Measurements from ENCODE around the gene ADPRHL1.

Gene ADPRHL1

DNA sequence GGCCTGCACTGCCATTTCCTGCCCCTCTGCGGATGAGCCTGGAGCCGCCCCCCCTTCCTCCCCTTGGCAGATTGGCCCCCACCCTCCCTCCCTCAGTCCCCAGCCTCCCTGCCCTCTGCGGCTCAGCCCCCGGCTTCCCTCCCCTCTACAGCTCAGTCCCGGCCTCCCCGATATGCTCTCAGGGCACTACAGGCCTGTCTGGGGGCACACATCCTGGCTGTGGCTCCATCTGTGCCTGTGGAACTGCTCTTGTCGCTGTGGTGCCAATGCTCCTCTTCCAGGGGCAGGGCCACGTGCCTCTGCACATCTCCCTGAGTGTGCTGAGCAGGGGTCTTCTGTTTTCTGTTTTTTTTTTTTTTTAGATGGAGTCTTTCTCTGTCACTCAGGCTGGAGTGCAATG lies 39.0 kb downstream of the ADPRHL1 start:
- DNase-seq, result no peak

DNA sequence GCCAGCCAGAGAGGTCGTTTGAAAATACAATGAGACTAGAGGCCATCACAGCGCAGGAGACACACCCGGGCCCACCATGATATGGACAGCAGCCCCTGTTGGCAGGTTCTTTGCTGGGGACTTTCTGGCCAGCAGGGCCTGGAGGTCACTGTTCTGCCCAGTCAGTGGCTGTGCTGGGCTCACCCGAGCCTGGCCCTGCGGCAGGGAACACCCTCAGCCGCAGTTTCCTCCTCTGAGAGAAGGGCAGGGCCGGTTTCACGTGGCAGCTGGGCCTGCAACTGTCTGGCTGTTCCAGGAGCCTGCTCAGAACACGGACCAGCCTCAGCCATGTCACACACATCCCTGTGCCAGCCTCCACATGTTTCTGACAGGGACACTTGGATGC lies 39.4 kb downstream of the ADPRHL1 start:
- no peak for DNase-seq

DNA sequence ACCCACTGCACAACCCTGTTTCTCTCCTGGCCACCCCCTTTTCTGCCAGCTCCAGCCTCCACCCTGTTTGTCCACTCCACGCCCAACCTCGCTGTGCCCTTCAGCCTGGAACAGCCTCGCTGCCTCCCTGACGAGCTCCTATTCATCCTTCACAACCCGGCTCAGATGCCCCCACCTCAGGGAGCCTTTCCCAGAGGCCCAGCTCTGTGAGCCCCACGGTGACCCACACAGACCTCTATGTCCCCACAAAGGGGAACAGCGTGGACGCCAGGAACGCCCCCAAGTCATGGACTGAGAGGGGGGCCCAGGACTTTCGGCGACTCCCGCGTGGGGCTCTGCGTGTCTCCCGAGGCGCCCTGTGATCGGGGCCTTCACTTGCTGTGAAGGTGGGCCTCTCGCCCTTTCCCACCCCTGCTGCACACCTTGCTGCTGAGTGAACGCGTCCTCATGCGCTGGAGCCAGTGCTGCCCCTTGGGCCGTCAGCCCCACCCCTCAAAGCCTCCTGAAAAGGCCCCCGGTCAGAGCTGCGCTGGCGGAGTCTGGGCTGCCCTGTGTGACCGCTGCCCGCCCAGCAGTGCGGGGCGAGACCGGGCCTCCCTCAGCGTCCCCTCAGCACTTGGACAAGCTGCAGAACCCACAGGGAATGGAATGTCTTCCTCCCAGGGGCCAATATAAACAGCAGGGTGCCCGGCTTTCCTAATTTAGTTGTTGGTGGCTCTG lies 40.0 kb downstream of the ADPRHL1 start:
- DNase-seq, result no peak

DNA sequence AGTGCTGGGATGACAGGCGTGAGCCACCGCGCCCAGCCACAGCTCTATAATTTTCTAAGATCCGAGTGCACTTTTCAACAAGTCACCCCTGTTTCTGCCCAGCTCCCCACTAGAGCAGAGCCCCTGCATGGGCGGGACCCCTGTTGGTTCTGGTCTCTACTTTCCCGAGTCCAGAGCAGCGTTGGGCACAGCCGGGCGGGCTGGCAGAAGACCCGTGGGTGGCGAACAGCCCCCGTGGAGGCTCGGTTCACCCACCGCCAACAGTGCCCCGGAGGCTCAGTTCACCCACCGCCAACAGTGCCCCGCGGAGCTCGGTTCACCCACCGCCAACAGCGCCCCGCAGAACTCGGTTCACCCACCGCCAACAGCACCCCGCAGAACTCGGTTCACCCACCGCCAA lies 40.8 kb downstream of the ADPRHL1 start:
- DNase-seq, result no peak

DNA sequence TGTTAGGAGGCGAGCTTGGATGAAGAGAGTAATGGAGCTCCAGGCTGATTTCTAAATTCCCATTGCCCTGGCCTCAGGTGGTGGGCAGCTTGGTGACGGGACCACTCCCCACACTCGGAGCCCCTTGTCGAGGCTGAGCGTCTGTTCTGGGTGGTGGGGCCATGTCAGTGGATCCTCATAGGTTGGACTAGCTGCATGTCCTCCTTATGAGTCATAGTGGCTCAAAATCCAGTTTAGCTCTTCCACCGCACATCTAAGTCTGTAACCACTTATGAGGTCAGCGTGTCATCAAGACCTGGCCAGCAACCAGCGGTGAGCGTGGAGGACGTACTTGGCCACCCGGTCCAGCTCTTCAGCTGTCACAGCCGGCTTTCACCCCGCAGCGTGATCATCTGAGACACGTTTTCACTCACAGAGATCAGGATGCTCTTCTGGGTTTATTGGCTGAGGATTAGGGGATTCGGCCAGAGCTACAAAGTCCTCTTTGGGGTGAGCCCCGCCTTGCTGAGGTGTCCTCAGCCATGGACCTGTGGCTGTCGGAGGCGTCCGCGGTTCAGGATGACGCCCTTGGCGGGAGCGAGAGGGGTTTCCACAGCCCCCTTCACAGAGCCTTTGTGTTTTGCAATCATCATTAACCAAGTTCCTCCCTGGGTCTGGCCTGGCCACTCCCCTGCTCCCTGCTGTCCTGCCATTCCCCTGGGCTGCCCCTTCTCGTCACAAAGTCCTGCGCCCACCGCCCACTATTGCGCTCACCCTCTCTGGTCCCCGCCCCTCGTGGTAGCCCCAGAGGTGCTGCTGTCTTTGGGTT lies 41.9 kb downstream of the ADPRHL1 start:
- DNase-seq, result no peak

DNA sequence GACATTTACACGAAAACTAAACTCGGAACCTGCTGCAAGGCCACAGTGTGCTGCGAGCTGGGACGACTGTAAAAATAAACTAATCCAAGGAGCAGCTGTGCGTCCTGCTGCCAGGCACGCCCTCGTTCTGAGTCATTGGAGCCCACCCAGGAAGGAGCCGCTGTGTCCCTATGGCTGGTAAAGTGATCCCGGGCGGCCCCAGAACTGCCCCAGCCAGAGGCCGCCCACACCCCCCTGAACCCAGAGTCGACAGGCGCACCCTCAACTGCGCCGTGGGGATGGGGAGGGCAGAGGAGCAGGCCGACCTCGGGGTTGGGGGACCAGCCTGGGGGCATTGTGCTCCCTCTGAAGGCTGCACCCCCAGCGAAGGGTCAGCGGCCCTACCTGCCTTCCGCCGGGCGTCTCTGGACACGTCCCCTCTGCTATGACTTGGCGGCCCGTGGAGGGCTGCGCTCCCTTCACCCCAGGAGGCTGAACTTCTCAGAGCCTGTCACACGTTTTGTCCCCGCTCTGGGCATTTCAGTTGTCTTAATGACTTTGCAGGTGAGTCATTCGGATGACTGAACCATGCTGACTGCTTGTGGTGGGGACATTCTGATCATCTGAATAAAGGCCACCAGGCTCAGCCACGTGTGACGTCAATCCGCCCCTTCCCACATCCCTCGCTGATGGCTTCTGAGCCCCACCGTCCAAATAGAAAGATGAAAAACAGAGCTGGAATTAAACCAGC lies 42.7 kb downstream of the ADPRHL1 start:
- no peak for DNase-seq

DNA sequence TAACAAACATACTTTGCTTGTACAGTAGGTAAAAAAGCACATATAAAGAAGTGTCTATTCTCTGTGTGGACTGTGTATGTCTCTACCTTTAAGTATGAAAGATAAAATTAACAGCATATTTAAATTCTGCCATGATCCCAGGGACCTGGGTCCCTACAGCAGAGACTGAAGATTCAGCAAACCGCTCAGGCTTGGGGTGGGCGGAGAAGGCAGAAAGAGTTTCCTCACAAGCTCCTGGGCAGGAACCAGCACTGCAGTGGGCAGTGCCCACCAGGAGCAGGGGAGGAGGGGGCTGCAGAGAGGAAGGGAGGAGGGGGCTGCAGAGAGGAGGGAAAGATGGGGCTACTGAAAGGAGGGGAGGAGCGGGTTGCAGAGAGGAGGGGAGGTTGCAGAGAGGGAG lies 44.7 kb downstream of the ADPRHL1 start:
- no peak for DNase-seq

DNA sequence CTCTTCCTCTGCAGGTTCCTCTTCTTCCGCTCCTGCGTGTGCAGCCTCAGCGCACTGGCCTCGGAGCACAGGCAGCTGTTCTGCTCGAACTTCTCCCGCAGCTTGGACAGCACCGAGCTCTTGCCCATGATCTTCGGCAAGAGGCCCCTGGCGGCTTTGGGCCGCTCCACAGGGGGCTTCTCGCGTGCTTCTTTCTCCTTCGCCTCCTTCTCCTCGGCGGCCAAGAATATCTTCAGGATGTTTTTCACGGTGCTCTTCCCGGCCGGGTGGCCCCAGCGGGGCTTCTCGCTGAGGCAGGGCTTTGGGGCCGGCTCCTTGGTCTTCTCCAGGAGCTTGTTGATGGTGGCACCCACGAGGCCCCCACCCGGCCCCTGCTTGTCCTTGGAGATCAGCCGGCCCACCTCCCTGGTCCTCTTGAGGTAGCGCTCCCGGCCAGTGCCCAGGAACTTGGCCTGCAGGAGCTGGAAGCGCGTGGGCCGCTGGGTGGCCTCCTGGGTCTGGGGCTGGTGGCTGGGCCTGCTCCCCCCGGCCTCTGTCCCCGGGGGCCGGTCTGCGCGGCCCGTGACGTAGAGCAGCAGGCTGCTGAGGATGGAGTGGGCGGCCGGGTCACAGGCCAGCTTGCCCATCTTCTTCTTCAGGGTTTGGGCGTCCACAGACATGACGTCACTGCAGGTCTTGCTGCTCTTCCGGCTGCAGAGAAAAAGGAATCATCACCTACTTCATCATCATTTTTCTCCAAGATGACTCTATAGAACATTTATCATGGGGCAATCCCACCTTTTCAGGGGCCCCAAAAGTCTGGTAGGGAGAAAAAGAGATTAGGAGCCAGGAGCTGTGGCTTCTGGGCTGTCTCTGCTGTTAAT lies 45.5 kb downstream of the ADPRHL1 start:
- DNase-seq, result no peak

DNA sequence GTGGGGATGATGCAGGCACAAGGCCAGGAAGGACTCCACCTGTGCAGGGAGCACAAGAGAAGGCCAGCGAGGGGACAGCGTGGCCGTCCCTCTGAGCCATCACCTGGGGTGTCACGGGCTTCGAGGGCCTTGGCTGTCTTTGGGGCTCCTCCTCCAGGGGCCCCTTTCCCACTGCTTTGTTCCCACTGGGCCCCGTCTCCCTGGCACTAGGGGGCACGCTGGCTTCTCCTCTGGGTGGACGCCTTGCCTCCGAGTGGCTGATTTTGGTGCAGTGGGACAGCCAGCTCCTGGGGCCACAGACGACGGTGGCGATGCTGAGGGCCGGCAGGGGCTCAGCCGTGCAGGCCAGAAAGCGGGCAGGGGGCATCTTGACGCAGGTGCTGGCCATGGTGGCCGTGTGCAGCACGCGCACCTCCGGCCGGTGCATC lies 46.2 kb downstream of the ADPRHL1 start:
- no peak for DNase-seq

DNA sequence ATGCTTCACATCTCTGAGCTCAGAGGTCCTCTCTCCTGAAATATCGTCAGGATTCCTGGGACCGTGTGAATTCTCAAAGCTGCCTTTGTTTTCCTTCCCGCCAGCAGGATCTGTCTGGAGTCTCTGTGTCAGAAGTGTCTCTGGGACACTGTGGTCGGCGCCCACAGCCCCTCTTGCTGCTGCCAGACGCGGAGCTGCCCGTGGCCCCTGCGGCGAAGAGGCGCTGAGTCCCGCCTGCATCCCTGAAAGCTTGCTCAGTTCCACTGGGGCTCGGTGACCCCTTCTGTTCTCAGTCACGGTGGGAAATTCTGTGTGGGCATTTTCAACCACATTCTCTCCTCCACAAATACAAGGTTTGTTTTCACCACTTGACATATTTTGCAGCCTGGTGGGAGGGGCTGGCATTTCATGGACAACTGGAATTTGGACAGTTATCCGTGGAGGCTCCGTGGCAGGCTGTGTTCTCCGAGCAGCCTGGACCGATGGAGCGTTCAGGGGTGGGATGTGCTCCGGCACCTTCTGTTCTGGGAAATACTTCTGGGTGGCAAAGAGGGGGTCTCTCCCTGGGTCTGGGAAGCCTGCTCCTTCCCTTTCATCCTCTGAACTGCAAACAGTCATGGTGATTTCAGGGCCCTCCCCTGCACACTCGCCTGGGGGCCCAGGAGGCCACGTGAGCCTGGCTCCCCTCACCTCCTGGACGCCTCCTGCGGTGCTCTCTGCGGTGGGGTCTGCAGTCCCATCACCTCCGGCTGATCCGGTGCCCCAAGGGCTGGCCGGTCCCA lies 46.8 kb downstream of the ADPRHL1 start:
- DNase-seq, result no peak

DNA sequence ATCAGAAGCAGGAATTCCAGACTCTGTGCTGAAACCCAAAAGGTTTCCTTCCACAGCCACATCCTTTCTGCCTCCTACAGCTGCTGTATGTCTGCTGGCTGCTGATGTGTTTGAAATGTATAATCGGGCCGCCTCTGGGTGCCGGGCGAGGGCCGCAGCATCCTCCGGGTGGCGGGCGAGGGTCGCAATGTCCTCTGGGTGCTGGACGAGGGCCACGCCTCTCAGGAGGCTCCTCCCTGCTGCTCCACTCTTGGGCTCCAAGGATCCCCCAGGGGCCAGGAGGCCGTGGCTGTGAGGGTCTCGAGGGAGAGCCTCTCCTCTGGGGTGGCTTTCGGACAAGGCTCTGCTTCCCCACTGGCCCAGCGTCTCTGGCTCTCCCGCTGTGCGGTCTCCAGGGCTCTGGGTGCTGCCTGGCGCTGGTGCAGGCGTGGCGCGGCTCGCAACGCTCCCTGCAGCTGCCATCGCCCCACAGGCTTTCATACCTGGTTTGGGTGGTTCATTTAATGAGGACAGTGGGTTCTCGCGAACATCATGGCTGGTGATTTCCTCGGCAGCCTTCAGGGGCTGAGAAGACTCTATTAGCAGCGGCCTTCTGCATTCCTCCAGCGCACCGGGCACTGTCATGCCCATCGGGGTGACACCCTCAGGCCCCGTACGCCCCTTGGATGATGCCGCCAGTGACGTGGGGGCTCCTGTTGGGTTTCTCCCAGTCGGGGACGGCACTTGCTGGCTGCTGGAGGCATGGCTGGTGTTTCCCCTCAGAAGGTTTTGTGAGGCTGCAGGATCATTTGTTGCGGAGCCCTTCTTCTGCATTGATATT lies 47.6 kb downstream of the ADPRHL1 start:
- no peak for DNase-seq

DNA sequence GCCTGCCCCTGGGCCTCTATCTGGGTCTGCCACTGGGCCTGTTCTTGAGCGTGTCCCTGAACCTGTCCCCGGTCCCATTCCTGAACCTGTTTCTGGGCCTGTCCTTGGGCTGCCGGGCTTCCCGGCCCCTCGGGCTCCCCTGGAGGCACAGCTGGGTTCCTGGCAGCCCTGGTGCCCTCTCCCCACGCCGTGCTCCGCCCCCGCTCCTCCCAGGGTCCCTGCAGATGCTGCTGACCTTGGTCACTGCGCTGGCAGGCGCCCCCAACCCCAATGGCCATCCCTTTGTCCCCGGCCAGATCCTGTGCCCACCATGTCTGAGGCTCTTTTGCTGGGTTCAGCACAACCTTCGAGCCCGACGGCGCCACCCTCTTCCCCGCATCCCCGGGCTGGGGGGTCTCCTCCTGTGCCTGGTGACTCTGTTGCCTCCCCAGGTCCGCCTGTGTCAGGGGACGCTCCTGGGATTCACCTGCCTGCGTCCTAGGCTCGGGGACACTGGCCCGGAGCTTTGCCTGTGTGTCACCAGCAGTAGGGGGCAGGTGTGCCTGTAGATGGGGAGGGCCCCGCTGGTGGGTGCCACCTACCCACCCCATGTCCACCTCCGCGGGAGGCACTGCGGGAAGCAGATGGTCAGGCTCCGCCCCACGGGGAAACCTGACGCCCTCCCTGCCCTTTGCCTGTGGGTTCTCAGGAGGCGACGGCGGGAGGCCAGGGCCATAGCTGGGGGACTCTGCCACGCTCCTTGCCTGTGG lies 48.4 kb downstream of the ADPRHL1 start:
- no peak for DNase-seq

DNA sequence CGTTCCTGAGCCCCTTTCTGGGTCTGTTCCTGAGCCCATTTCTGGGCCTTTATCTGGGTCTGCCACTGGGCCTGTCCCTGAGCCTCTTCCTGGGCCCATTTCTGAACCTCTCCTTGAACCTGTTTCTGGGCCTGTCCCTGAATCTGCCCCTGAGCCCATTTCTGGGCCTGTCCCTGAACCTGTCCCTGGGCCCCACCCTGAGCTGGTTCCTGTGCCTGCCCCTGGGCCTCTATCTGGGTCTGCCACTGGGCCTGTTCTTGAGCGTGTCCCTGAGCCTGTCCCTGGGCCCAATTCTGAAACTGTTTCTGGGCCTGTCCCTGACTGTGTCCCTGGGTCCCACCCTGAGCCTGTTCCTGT lies 48.9 kb downstream of the ADPRHL1 start:
- DNase-seq, result no peak

DNA sequence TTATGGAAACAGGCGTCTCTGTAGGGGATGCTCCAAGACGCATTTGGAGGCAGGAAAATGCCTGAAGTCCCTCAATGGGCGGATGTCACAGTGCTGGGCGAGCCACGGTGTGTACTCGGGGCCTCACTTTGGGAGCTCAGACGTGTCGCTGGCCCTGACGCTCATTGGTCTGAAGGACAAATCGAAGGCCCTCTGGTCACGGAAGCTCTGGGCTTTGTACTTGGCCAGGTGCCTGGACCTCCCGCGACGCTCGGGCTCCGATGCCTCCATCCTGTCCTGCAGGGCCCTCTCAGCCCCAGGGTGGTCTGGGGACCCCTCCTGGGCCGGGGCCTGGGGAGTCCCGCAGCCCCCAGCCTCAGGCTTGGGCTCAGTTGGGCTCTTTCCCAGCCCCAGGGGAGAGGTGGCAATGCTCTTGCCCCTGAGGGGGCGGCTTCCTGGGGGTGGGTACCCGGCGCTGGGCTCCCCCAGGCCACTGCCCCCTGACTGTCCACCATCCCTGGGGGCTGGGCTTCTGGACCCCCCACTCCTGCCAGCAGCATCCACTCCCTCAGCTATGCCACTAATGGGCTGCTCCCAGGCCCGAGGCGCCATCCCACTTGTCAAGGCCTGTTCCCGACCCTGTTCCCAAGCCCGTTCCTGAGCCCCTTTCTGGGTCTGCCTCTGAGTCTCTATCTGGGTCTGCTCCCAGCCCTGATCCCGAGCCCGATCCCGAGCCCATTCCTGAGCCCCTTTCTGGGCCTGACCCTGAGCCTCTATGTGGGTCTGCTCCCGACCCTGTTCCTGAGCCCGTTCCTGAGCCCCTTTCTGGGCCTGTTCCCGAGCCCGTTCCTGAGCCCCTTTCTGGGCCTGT lies 49.8 kb downstream of the ADPRHL1 start:
- DNase-seq, result no peak

DNA sequence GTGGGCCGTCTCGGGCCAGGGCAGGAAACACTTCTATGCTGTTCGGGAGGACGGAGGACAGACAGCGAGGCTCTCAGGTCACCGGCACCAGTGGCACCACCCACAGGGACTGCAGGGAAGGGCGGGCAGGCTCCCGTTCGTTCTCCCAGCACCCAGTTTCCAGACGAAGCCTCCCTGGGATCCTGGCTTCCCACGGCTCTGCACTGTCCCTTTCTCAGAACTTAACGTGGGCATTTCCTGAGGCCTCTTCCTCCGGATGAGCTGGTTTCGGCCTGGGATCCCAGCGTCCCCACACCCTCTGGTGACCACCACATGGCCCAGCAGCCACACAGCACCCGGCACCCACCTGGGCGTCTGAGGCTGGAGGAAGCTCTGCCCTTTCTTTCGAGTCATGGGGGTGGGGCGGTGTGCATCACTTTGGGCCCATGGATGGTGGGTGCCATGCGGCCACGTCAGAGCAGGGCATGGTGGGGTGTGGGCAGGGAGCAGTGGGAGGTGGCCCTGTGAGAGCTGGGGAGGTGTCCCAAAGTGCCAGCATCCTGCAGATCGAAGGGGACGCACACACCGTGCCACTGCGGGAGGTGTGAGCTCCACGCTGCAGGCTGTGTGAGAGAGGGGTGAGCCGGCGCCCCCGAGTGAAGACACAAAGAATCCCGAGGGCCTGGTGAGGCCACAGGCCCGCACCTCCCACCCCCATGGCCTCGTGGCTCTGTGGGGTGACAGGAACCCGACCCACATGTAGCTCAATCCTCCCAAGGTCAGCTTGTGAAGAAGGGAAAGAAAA lies 50.6 kb downstream of the ADPRHL1 start:
- DNase-seq, result no peak

DNA sequence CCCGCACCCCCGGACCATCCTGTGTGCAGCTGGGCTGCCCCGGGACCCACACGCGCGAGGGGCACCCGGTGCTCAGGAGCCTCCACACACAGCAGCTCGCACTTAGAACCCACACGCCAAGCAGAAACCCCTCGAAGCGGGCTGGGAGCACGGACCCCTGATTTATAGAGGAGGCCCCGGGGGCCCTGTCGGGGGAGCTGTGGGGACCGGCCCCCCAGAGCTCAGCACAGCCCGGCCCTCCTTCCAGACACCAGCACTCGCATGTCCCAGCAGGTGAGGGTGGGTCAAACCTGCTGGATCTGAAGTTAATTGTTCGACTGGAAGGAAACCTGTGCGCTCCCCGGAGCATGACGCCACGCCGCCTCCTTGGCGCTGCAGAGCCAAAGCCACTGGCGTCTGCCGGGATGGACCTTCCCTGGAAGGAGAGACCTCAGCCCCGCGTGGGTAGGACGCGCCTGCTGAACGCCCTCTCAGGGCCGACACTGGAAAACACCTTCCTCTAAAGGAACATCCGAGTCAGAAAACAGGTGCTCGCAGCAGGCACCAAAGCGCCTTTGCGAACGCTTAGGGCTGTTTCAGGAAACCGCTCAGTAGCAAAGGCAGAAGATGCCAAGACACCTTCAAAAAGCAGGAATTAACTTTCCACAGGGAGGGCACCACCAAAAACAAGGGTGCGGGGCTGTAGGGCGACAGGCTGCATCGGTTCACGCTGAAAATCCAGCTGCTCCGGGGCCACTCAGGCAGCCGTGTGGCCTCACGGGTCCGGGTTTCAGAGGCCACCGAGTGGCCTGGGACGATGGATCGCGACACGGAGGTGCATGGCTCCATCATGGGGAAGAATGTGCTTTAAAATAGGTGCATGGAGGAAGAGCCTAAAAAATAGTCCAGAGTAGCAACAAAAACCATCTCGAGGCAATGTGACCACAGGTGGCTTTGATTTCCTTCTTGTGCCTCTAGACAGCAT lies 51.6 kb downstream of the ADPRHL1 start:
- no peak for DNase-seq
